Stimulated activated CD8-positive, alpha-beta memory T cell treated with anti-CD3 and anti-CD28 coated beads, Interleukin-12 subunit alpha, Interleukin-12 subunit beta, amount 100 ng/mL, for 24 hours (primary cell): ENCODE measurements around the gene UNC5C.

ENCODE experiments used
- DNase-seq: peaks from one replicate; pipeline ENCODE4 v3.0.0-alpha.2; 2020; ENCODE audit errors: extremely low read depth

The UNC5C gene

GRCh38 chr4:95466791-95467190, 82.0 kb downstream of the UNC5C start:
- DNase-seq, result no peak

- DNase-seq, result no peak
Measured at GRCh38 chr4:95465010-95465409, 83.8 kb downstream of the UNC5C start.

- DNase-seq, result no peak
Measured at GRCh38 chr4:95462921-95463320, 85.9 kb downstream of the UNC5C start.

- DNase-seq, result no peak
Measured at GRCh38 chr4:95457353-95457752, 91.4 kb downstream of the UNC5C start.

GRCh38 chr4:95450294-95450693, 98.5 kb downstream of the UNC5C start:
- no peak for DNase-seq

GRCh38 chr4:95446173-95446572, 102.6 kb downstream of the UNC5C start:
- DNase-seq, result no peak

GRCh38 chr4:95445251-95445650, 103.5 kb downstream of the UNC5C start:
- no peak for DNase-seq

- DNase-seq, result no peak
Measured at GRCh38 chr4:95444812-95445211, 104.0 kb downstream of the UNC5C start.

GRCh38 chr4:95439896-95440295, 108.9 kb downstream of the UNC5C start:
- no peak for DNase-seq

GRCh38 chr4:95439071-95439470, 109.7 kb downstream of the UNC5C start:
- DNase-seq, result no peak

- DNase-seq, result no peak
Measured at GRCh38 chr4:95432466-95432865, 116.3 kb downstream of the UNC5C start.

GRCh38 chr4:95431678-95432077, 117.1 kb downstream of the UNC5C start:
- DNase-seq, result no peak

GRCh38 chr4:95429416-95429815, 119.4 kb downstream of the UNC5C start:
- no peak for DNase-seq

- no peak for DNase-seq
Measured at GRCh38 chr4:95428291-95429070, 120.3 kb downstream of the UNC5C start.

- DNase-seq, result no peak
Measured at GRCh38 chr4:95426455-95426854, 122.3 kb downstream of the UNC5C start.

- DNase-seq, result no peak
Measured at GRCh38 chr4:95422436-95422835, 126.3 kb downstream of the UNC5C start.

GRCh38 chr4:95421869-95422268, 126.9 kb downstream of the UNC5C start:
- no peak for DNase-seq

- DNase-seq, result no peak
Measured at GRCh38 chr4:95417531-95417930, 131.2 kb downstream of the UNC5C start.

GRCh38 chr4:95415346-95415771, 133.4 kb downstream of the UNC5C start:
- no peak for DNase-seq

GRCh38 chr4:95411371-95412088, 137.2 kb downstream of the UNC5C start:
- no peak for DNase-seq

GRCh38 chr4:95410387-95410977, 138.3 kb downstream of the UNC5C start:
- no peak for DNase-seq

GRCh38 chr4:95409750-95410149, 139.0 kb downstream of the UNC5C start:
- DNase-seq, result no peak

- no peak for DNase-seq
Measured at GRCh38 chr4:95409127-95409526, 139.6 kb downstream of the UNC5C start.
